ENCODE data around the gene CRHR2. TPM values are rescaled to one million over a fixed set of nuclear protein-coding genes. Genes with fewer than 3 reads are reported as not detected.

CRHR2 gene
- polyA plus RNA-seq, 1 of the 3 experiments (the other 2 are of a cell fraction) = not detected

- no peak overlapping the region for H3K4me2 ChIP-seq
- H3K9ac ChIP-seq = no peak overlapping the region
- H3K36me3 ChIP-seq (replicated peaks in 1 of 2; ENCODE audit: control insufficient read depth in 1 of 2, insufficient read depth in 2 of 2, low read length in 1 of 2) = no peaks in the 10 kb centered on the region
- no peaks in the 10 kb centered on the region for H3K9me3 ChIP-seq
- H3K4me3 ChIP-seq (ENCODE audit: low read depth in 2 of 2, low read length in 1 of 2) = no peak overlapping the region
- H4K20me1 ChIP-seq (ENCODE audit: insufficient read depth) = no peaks in the 10 kb centered on the region
- no peak overlapping the region for H2AFZ ChIP-seq (ENCODE audit: low read depth)
- no peaks in the 10 kb centered on the region for H3F3A ChIP-seq (replicated peaks; ENCODE audit: insufficient read depth)
- WGBS (ENCODE audit: low lambda C conversion rate) = 22% methylated on average over 3 of the region's 3 CpGs
- no peak for DNase-seq
- TF ChIP-seq NRF1 (IDR thresholded peaks at IDR 0.05; ENCODE audit: low read depth, low read length) = no peak
- no peak for TF ChIP-seq FOSL2 (IDR thresholded peaks at IDR 0.05; ENCODE audit: borderline replicate concordance, low read depth)
- TF ChIP-seq ZBTB33 (IDR thresholded peaks at IDR 0.05; ENCODE audit: borderline replicate concordance, low read depth) = no peak
- TF ChIP-seq GABPA (IDR thresholded peaks at IDR 0.05; ENCODE audit: low read depth) = no peak
- TF ChIP-seq TCF12 (IDR thresholded peaks at IDR 0.05) = no peak
- no peak for TF ChIP-seq SMC3 (IDR thresholded peaks at IDR 0.05; ENCODE audit: low read depth, low read length)
- TF ChIP-seq RFX5 (IDR thresholded peaks at IDR 0.05; ENCODE audit: low read length) = no peak
- no peak for TF ChIP-seq RXRA (IDR thresholded peaks at IDR 0.05; ENCODE audit: borderline replicate concordance, low read depth)
- no peak for TF ChIP-seq USF2 (IDR thresholded peaks at IDR 0.05; ENCODE audit: borderline replicate concordance, low read depth, low read length)
- TF ChIP-seq TEAD4 (IDR thresholded peaks at IDR 0.05; ENCODE audit: borderline replicate concordance, insufficient read depth) = no peak
- TF ChIP-seq MXI1 (IDR thresholded peaks at IDR 0.05; ENCODE audit: low read depth, low read length) = no peak
- no peak for TF ChIP-seq RCOR1 (IDR thresholded peaks at IDR 0.05; ENCODE audit: low read length)
- no peak for TF ChIP-seq CTCF (IDR thresholded peaks at IDR 0.05)
- H3K27me3 ChIP-seq (ENCODE audit: insufficient read depth) = no peaks in the 10 kb centered on the region; the same call in 1 of the 2 replicates
- H3K9me2 ChIP-seq = no peaks in the 10 kb centered on the region
- CTCF ChIA-PET = interaction anchor here (1.2 to 1.5 kb wide), 3 partner anchors 9 to 82 kb away, joined by 3 to 4 read pairs (median 4); no protein-coding TSS in a partner anchor
- no peaks in the 10 kb centered on the region for H3K79me2 ChIP-seq (ENCODE audit: insufficient read depth)
- H3K4me1 ChIP-seq (ENCODE audit: control insufficient read depth in 1 of 2, insufficient read depth in 2 of 2, low read depth in 1 of 2, low read length in 1 of 2) = peaks cover 0 to 8% of the 10 kb centered on the region in 2 experiments; a peak in 1 of 4 replicates
- H3K27ac ChIP-seq (ENCODE audit: low read depth in 2 of 2, low read length in 1 of 2) = no peak overlapping the region
- POLR2A ChIA-PET = no interaction called here
Measured at GRCh38 chr7:30658479-30659074, 23.7 kb downstream of the CRHR2 start.
